Lower leg skin (tissue), 4 donors: ENCODE measurements around the gene DMAP1. TPM values are rescaled to one million over a fixed set of nuclear protein-coding genes. Genes with fewer than 3 reads are reported as not detected.

Experiments
- DNase-seq, 2 donors: peaks; one replicate each; pipeline ENCODE4 v3.0.0-alpha.2; 2019; ENCODE audit warnings: low spot score in 2 of 2
- H3K4me3 ChIP-seq: fragments of 200-600 bp; sonication (generic); 2 replicates; pipeline ENCODE4 v1.5.1; 2017; ENCODE audit warnings: mild to moderate bottlenecking, low read depth; ENCODE audit not compliant: poor library complexity, severe bottlenecking
- CTCF ChIP-seq, 3 donors: fragments of 450-650 bp; IDR thresholded peaks; one replicate each; pipeline ENCODE4 v1.5.1; 2016; ENCODE audit warnings: antibody characterized with exemption in 3 of 3, mild to moderate bottlenecking in 3 of 3, moderate library complexity in 2 of 3
- POLR2A ChIP-seq, 2 donors: fragments of 450-650 bp; IDR thresholded peaks; one replicate each; pipeline ENCODE4 v1.6.1; 2016 to 2017; ENCODE audit warnings: antibody characterized with exemption in 2 of 2, mild to moderate bottlenecking in 1 of 2, moderate library complexity in 1 of 2
- WGBS, 2 donors: methylation state at CpG; one replicate each; pipeline ENCODE4 v1.1.5; 2018; 5-methylcytosine and 5-hydroxymethylcytosine counted together
- intact Hi-C: fragments of 100-400 bp; cut with DNase I; formaldehyde crosslinking; loops from one replicate; pipeline ENCODE4 v1.15.0; 2023; ENCODE audit warnings: low total_unique reads
- total RNA-seq, 4 donors: library from RNA; depleted of rRNA; stranded (reverse); fragments of >200 nt; gene quantifications; one replicate each; pipeline ENCODE4 v1.1.0, GENCODE V29; 2016

DMAP1 gene
- total RNA-seq, 4 donors from 2014 or later: 37.1 to 46.9 (median 39.8) TPM

- 87 to 90% methylated on average over 3 of the region's 3 CpGs for WGBS, 2 donors
- no peak for TF ChIP-seq POLR2A (IDR thresholded peaks at IDR 0.05)
- TF ChIP-seq CTCF (IDR thresholded peaks at IDR 0.05): no peak
- no peak for DNase-seq
- intact Hi-C loops: no loop called here
- H3K4me3 ChIP-seq: no peak overlapping the region
These were observed 17.5 kb downstream of the DMAP1 start for GRCh38 chr1:44230796-44231195.

- TF ChIP-seq CTCF (IDR thresholded peaks at IDR 0.05): no peak
- no peak for TF ChIP-seq POLR2A (IDR thresholded peaks at IDR 0.05)
- 92 to 97% methylated on average over 1 of the region's 1 CpG for WGBS, 2 donors
- H3K4me3 ChIP-seq: no peak overlapping the region
- intact Hi-C loops: no loop called here
- no peak for DNase-seq
These were observed 20.3 kb downstream of the DMAP1 start for GRCh38 chr1:44233593-44233992.

- TF ChIP-seq CTCF (IDR thresholded peaks at IDR 0.05) (no peak), POLR2A (IDR thresholded peaks at IDR 0.05) (no peak)
- intact Hi-C loops: no loop called here
- DNase-seq: no peak
- WGBS, 2 donors: 89 to 91% methylated on average over 5 of the region's 5 CpGs
- H3K4me3 ChIP-seq: no peak overlapping the region
These were observed 22.5 kb downstream of the DMAP1 start for GRCh38 chr1:44235808-44236207.

GRCh38 chr1:44236490-44237272 lies 23.4 kb downstream of the DMAP1 start:
- intact Hi-C loops: no loop called here
- no peak for TF ChIP-seq POLR2A (IDR thresholded peaks at IDR 0.05)
- TF ChIP-seq CTCF (IDR thresholded peaks at IDR 0.05): no peak
- no peak for DNase-seq
- H3K4me3 ChIP-seq: no peak overlapping the region
- WGBS, 2 donors: 94 to 96% methylated on average over 8 of the region's 8 CpGs

GRCh38 chr1:44237721-44238457 lies 24.6 kb downstream of the DMAP1 start:
- intact Hi-C loops: no loop called here
- TF ChIP-seq POLR2A (IDR thresholded peaks at IDR 0.05) (no peak), CTCF (IDR thresholded peaks at IDR 0.05) (no peak)
- DNase-seq: no peak
- WGBS, 2 donors: 69 to 72% methylated on average over 29 to 33 of the region's 33 CpGs
- no peak overlapping the region for H3K4me3 ChIP-seq
